COLO668 (cell line): Measurements from ENCODE around the gene CDK18.

ENCODE experiments used
- DNase-seq: peaks from one replicate; lab custom pipeline; 2025; ENCODE audit not compliant: unreplicated experiment; lab: John Stamatoyannopoulos, UW

Gene CDK18

DNA sequence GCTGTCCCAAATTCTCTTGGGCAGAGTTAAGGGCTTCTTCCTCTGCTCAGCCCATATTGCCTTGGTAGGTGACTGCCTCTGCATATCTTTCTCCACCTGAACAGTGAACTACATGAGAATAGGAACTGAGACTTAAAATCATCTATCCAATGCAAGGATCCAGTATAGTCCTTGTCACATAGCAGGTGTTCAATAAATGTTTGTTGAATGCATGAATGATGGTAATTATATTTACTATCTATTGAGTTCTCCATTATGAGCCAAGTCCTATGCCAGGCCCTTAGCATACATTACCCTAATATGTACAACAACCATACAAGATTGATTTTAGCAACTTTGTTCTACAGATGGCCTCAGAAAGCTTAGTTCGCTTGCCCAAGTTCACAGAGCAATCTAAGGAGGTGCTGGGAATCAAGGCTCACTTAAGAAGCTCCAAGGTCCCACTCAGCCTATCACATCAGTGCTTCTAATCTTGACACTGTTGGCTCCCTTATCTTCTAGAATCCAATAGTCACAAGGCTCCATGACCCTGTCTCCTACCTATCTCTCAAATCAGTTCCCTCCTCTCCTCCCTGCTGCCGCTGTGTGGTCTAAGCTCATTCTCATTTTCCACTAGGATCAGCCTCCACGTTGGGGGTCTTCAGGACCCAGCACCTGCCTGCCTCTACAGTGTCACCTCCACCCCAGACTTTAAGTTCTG, 2.2 kb upstream of the CDK18 start:
- DNase-seq: no peak

GRCh38 chr1:205502992-205503391, 1.5 kb upstream of the CDK18 start:
- no peak for DNase-seq

GRCh38 chr1:205505076-205505729, 734 bp downstream of the CDK18 start:
- DNase-seq: peak; percentile 41

DNA sequence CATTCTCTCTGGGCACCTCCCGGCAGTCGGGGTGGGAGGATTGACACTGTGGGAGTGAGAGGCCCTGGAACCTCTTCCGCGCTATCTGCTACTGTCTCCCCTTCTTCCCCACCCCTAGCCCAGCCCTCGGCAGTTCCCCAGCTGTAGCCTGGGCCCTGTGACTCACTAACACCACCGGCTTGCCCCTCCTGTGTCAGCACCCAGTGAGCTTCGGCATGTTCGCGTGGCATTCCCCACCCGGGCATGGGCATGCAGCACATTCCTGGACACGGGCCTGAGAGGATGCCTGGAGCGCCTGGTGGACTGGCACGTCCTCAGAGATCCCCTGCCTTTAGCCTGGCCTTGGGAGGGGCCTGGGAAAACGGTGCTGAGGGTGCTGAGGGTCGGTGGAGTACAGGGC, 1.3 kb downstream of the CDK18 start:
- no peak for DNase-seq

GRCh38 chr1:205506409-205507200, 2.1 kb downstream of the CDK18 start:
- no peak for DNase-seq

GRCh38 chr1:205508227-205508714, 3.8 kb downstream of the CDK18 start:
- no peak for DNase-seq

DNA sequence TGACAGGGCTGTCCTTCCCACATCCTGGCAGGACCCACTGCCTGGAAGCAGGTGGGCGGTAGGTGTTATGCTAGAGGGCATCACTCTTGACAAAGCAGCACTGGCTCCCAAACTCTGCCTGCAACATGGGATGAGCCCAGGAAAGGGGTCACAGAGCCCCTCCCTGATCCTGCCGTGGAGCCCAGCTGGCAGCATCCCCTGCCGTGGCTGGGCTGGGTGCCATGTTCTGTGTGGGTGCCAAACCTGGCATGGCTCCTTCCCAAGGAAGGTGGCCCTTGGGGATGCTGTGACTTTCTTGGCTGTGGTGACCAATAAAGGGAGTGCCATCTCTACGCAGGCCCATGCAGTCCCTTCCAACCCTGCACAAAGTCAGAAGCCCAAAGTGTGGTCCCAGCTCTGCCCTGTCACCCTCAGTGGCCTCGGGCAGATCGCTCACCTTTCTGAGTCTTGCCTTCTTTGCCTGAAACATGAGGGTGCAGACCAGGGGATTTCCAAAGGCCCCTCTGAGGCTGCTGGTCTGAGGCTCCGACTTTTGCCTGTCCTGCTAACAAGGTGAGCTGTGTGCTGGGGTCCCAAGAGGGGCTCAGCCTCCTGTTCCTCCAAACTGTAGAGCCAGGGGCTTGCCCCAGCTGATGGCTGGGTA, 6.0 kb downstream of the CDK18 start:
- DNase-seq: no peak

- DNase-seq: no peak
Observed at GRCh38 chr1:205510951-205511330, 6.5 kb downstream of the CDK18 start.

DNA sequence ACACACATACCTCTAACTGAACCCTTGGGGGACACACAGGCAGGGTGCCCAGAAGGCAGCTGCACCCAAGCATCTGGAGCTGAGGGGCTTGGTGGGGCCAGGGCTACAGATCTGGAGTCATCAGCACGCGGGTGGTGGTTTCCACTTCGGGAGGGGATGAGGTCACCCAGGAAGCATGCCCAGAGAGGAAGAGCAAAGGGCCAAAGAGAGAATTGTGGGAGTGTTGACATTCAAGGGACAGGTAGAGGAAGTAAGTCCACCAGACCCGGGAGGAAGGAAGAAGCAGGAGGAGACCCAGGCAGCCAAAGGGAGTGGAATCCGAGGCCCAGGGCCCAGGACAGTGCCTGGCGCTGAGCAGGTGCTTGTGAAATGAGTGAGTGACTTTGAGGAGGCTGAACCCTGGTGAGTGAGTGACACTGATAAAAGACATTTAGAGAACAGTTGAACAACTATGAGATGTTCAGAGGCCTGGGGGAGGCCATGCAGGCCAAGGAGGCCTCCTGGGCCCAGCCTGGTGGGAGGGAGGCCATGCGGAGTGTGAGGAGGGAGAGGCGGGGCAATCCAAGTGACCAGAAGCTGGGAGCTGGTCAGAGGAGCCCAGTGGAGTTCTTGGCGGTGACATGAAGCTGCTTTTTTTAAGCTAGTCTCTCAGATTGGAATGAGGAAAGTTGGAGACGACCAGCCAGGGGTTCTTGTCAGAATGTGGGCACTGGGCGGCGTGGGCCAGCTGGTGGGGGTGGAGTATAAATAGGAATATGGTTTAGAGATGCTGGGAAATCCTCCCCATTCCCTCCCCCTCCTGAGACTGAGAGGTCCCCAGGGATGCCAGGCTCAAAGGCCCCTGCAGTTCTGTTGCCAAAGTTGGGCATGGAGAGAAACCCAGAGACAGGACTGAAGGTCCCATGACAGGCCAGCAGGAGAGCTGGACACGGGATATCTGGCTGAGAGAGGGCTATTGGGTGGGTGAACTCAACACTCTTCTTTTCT, 7.9 kb downstream of the CDK18 start:
- peak; percentile 39 for DNase-seq

DNA sequence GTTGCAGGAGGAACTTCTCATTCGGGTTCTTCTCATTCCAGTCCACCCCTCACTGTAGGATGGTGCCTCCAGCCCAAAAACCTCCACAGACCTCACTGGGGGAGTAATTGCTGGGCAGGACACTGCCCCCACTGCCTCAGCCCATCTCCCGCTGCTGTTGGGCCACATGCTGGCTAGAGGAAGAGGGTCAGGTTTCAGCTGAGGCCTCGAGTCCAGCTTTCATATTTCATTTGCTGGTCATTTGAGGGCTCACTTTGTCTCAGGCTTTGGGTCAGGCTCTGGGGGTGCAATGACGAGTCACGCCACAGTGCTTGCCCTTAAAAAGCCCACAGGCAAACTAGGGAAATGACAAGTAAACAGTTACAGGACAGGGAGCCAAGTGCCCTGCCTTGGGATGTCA, 9.3 kb downstream of the CDK18 start:
- DNase-seq: no peak

- DNase-seq: no peak
Observed at GRCh38 chr1:205514211-205515142, 10.0 kb downstream of the CDK18 start.

GRCh38 chr1:205515781-205516253, 11.3 kb downstream of the CDK18 start:
- no peak for DNase-seq

GRCh38 chr1:205516362-205516761, 11.9 kb downstream of the CDK18 start:
- DNase-seq: no peak

GRCh38 chr1:205517288-205517687, 12.8 kb downstream of the CDK18 start:
- no peak for DNase-seq

DNA sequence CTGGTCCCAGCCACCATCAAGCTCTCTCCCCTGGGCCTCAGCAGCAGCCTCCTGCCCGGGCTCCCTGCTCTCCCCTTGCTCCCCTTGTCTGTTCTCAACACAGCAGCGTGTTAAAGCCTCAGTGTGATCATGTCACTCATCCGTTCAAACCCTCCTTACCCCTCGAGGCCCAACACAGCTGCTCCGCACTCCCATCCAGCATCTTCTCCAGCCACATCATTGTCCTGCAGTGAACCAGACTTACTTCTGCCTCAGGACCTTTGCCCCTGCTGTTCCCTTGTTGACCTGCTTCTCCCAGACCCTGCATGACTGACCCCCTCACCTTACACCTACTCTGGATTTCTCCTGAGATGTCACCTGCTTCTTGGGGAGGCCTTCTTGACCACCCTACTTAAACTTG, 13.3 kb downstream of the CDK18 start:
- DNase-seq: no peak

DNA sequence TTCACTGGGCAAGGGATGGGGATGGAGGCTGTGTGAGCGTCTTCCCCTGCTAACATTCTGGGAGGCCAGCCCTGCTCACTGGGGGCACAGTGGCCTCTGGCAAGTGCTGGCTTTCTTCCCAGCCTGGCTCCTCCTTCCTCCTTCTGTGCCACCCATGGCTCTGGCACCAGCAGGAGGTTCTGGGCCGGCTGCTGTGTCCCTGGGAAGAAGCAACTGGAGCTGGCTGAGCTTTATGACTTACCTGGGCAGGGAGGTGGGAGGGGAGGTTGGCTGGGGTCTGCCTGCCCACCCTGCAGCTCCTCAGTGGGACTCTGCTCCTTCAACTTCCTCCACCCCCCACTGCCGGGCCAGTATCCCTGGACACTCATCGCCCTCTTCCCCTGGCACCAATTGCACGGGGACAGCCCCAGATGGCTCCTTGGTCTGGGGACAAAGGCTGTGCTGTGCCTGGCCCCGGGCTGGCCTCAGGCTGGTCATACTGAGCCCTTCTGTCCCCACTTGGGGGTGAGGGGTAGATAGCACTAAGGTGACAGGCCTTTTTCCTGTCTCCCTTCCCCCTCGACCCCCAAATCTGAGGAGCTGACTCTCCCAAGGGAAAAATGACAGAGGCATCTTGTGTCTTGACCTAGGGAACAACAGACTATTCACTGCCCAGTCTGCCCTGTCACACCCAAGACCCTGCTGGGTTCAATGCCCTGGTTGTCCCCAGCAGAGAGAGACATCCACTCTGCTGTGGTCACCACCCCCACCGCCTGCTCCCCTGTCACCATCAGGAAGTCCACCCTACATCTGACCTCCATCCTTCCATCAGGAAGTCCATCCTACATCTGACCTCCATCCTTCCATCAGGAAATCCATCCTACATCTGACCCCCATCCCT, 14.4 kb downstream of the CDK18 start:
- no peak for DNase-seq

- no peak for DNase-seq
Observed at GRCh38 chr1:205519541-205520131, 15.2 kb downstream of the CDK18 start.

- no peak for DNase-seq
Observed at GRCh38 chr1:205520709-205521108, 16.2 kb downstream of the CDK18 start.
